Nephron (organoid): ENCODE results near the gene SLC25A33.

Experiments used
- H3K27ac Mint-ChIP-seq, 3 experiments: 2 replicates each; pipeline ENCODE4 v1.8.0; 2020; ENCODE audit warnings: mixed read lengths in 3 of 3, mild to moderate bottlenecking in 2 of 3, moderate library complexity in 1 of 3
- H3K27me3 Mint-ChIP-seq: 2 replicates; pipeline ENCODE4 v1.8.0; 2021; ENCODE audit warnings: low read depth, mild to moderate bottlenecking, moderate library complexity, mixed read lengths
- H3K36me3 Mint-ChIP-seq: 2 replicates; pipeline ENCODE4 v1.8.0; 2020; ENCODE audit warnings: low read depth, mixed read lengths
- H3K4me1 Mint-ChIP-seq: 2 replicates; pipeline ENCODE4 v1.8.0; 2020; ENCODE audit warnings: mixed read lengths
- H3K4me3 Mint-ChIP-seq, 3 experiments: 2 replicates each; pipeline ENCODE4 v1.8.0; 2020; ENCODE audit warnings: mild to moderate bottlenecking in 3 of 3, mixed read lengths in 3 of 3, moderate library complexity in 2 of 3
- H3K9me3 Mint-ChIP-seq: 2 replicates; pipeline ENCODE4 v1.8.0; 2020; ENCODE audit warnings: mixed read lengths
- CTCF ChIP-seq, 3 experiments: fragments of 200-600 bp; sonication (generic); IDR thresholded peaks; one replicate each; pipeline ENCODE4 v1.5.0; 2021; ENCODE audit warnings: antibody characterized with exemption in 3 of 3; ENCODE audit not compliant: unreplicated experiment in 3 of 3

Gene SLC25A33

GRCh38 chr1:9628541-9629444 lies 89.5 kb downstream of the SLC25A33 start:
- H3K9me3 Mint-ChIP-seq: no peaks in the 10 kb centered on the region
- H3K4me3 Mint-ChIP-seq: no peak overlapping the region
- no peak for TF ChIP-seq CTCF (IDR thresholded peaks at IDR 0.05; ENCODE audit: unreplicated experiment in 3 of 3)
- H3K27me3 Mint-ChIP-seq: peaks cover 47% of the 10 kb centered on the region
- no peaks in the 10 kb centered on the region for H3K36me3 Mint-ChIP-seq
- peaks cover 4% of the 10 kb centered on the region for H3K4me1 Mint-ChIP-seq
- no peak overlapping the region for H3K27ac Mint-ChIP-seq

GRCh38 chr1:9629445-9630201 lies 90.4 kb downstream of the SLC25A33 start:
- no peak for TF ChIP-seq CTCF (IDR thresholded peaks at IDR 0.05; ENCODE audit: unreplicated experiment in 3 of 3)
- Mint-ChIP-seq H3K27me3 (peaks cover 47% of the 10 kb centered on the region), H3K4me1 (peaks cover 4% of the 10 kb centered on the region), H3K36me3 (no peaks in the 10 kb centered on the region), H3K9me3 (no peaks in the 10 kb centered on the region), H3K27ac (no peak overlapping the region), H3K4me3 (no peak overlapping the region)

- no peak for TF ChIP-seq CTCF (IDR thresholded peaks at IDR 0.05; ENCODE audit: unreplicated experiment in 3 of 3)
- H3K27ac Mint-ChIP-seq: no peak overlapping the region
- peaks cover 48% of the 10 kb centered on the region for H3K27me3 Mint-ChIP-seq
- no peak overlapping the region for H3K4me3 Mint-ChIP-seq
- H3K36me3 Mint-ChIP-seq: peaks cover 3% of the 10 kb centered on the region
- H3K4me1 Mint-ChIP-seq: peaks cover 4% of the 10 kb centered on the region
- peaks cover 2% of the 10 kb centered on the region for H3K9me3 Mint-ChIP-seq
Measured at GRCh38 chr1:9630331-9631111, 91.3 kb downstream of the SLC25A33 start.

GRCh38 chr1:9631613-9632012 lies 92.3 kb downstream of the SLC25A33 start:
- TF ChIP-seq CTCF (IDR thresholded peaks at IDR 0.05; ENCODE audit: unreplicated experiment in 3 of 3): no peak
- Mint-ChIP-seq H3K9me3 (peaks cover 2% of the 10 kb centered on the region), H3K4me3 (no peak overlapping the region), H3K36me3 (peaks cover 3% of the 10 kb centered on the region), H3K4me1 (peaks cover 4% of the 10 kb centered on the region), H3K27ac (no peak overlapping the region), H3K27me3 (peaks cover 38% of the 10 kb centered on the region)

GRCh38 chr1:9633493-9633892 lies 94.2 kb downstream of the SLC25A33 start:
- no peak overlapping the region for H3K4me3 Mint-ChIP-seq
- no peak for TF ChIP-seq CTCF (IDR thresholded peaks at IDR 0.05; ENCODE audit: unreplicated experiment in 3 of 3)
- H3K4me1 Mint-ChIP-seq: peaks cover under 1% of the 10 kb centered on the region
- peaks cover 2% of the 10 kb centered on the region for H3K9me3 Mint-ChIP-seq
- peaks cover 23% of the 10 kb centered on the region for H3K27me3 Mint-ChIP-seq
- peaks cover 3% of the 10 kb centered on the region for H3K36me3 Mint-ChIP-seq
- H3K27ac Mint-ChIP-seq: no peak overlapping the region
